ENCODE results near the gene NRM. TPM values are rescaled to one million over a fixed set of nuclear protein-coding genes. Genes with fewer than 3 reads are reported as not detected.
"Not testable (repeated sequence)": the region's sequence is repeated elsewhere in the genome, so short reads cannot be mapped to it uniquely, and the experiment has no call there.

The NRM gene
- total RNA-seq, 1 donor from 2014 or later: 25.1 TPM

- DNase-seq (ENCODE audit: low spot score in 2 of 2): peak in 1 of 2 donors; percentile 85
These were observed 30.0 kb upstream of the NRM start for GRCh38 chr6:30720738-30721197.

GRCh38 chr6:30719791-30720737 is 29.3 kb upstream of the NRM start, which contains the start of gene TUBB:
TUBB (plus strand) TSS chr6:30720352; CDS start chr6:30720507, 155 bp downstream.
- peak within 1 kb of the TSS; percentile 73 to 89 for H3K4me3 ChIP-seq
- peaks cover 22 to 28% of the 10 kb centered on the region in 2 donors for H3K36me3 ChIP-seq
- peaks cover 0 to 50% of the 10 kb centered on the region in 2 donors for H3K4me1 ChIP-seq
- peak in 2 of 3 experiments; percentile 5 to 30 for TF ChIP-seq CTCF (IDR thresholded peaks at IDR 0.05)
- intact Hi-C loops (cut with DNase I): loop anchor here (5.0 to 10.0 kb wide), 2 partner anchors 157 to 235 kb away; partner anchors contain the start of gene HLA-E
- peak within 1 kb of the TSS; percentile 87 to 96 for H3K27ac ChIP-seq
- H3K9me3 ChIP-seq: no peaks in the 10 kb centered on the region
- H3K27me3 ChIP-seq: no peaks in the 10 kb centered on the region
- DNase-seq (ENCODE audit: low spot score in 2 of 2): peak; percentile 94 to 99

More at GRCh38 chr6:30720738-30721197, 30.0 kb upstream of the NRM start:
- Histone ChIP-seq H3K9me3 (no peaks in the 10 kb centered on the region), H3K36me3 (peaks cover 25 to 35% of the 10 kb centered on the region in 2 donors), H3K27me3 (no peaks in the 10 kb centered on the region), H3K4me1 (peaks cover 0 to 54% of the 10 kb centered on the region in 2 donors), H3K27ac (peak overlapping the region; percentile 87 to 96), H3K4me3 (peak overlapping the region; percentile 73 to 89)
- no peak for TF ChIP-seq CTCF (IDR thresholded peaks at IDR 0.05)
- intact Hi-C loops (cut with DNase I): loop anchor here (1.0 to 10.0 kb wide), 6 partner anchors 22 to 236 kb away; partner anchors contain the start of genes FLOT1, HLA-E, MRPS18B and PPP1R10

- intact Hi-C loops (cut with DNase I): no loop called here
- no peaks in the 10 kb centered on the region for H3K9me3 ChIP-seq
- peaks cover 0 to 43% of the 10 kb centered on the region in 2 donors for H3K4me1 ChIP-seq
- peak overlapping the region; percentile 73 to 89 for H3K4me3 ChIP-seq
- H3K27me3 ChIP-seq: no peaks in the 10 kb centered on the region
- H3K36me3 ChIP-seq: peaks cover 17 to 28% of the 10 kb centered on the region in 2 donors
- DNase-seq (ENCODE audit: low spot score in 2 of 2): no peak
- no peak for TF ChIP-seq CTCF (IDR thresholded peaks at IDR 0.05)
- H3K27ac ChIP-seq: peak overlapping the region; percentile 59 to 72
These were observed 28.6 kb upstream of the NRM start for GRCh38 chr6:30719356-30719755.

- Histone ChIP-seq H3K4me3 (peak overlapping the region; percentile 41 to 77), H3K36me3 (peaks cover 15 to 26% of the 10 kb centered on the region in 2 donors), H3K4me1 (peaks cover 0 to 30% of the 10 kb centered on the region in 2 donors), H3K27ac (peak overlapping the region; percentile 81 to 93)
- intact Hi-C loops (cut with DNase I): loop anchor here (1.0 kb wide), 3 partner anchors 27 to 101 kb away; partner anchors contain the start of genes MRPS18B and PPP1R10
- not testable (repeated sequence) for DNase-seq (ENCODE audit: low spot score in 2 of 2); H3K9me3 ChIP-seq; H3K27me3 ChIP-seq
These were observed 27.3 kb upstream of the NRM start for GRCh38 chr6:30717845-30718720.

- peaks cover 19 to 26% of the 10 kb centered on the region in 2 donors for H3K36me3 ChIP-seq
- no peaks in the 10 kb centered on the region for H3K9me3 ChIP-seq
- peaks cover 0 to 24% of the 10 kb centered on the region in 2 donors for H3K4me1 ChIP-seq
- H3K27me3 ChIP-seq: no peaks in the 10 kb centered on the region
- DNase-seq (ENCODE audit: low spot score in 2 of 2): peak; percentile 100
- peak within 1 kb of the TSS; percentile 69 to 77 for H3K4me3 ChIP-seq
- intact Hi-C loops (cut with DNase I): loop anchor here (1.0 kb wide), 3 partner anchors 26 to 100 kb away; partner anchors contain the start of genes MRPS18B and PPP1R10
- peak in 1 of 3 experiments; percentile 65 for TF ChIP-seq CTCF (IDR thresholded peaks at IDR 0.05)
- H3K27ac ChIP-seq: peak within 1 kb of the TSS; percentile 93 to 94
These were observed 26.5 kb upstream of the NRM start, which contains the start of gene MDC1 for GRCh38 chr6:30717129-30717844. MDC1 (minus strand) TSS chr6:30717281; CDS start chr6:30715175, 2,106 bp downstream.
